K562 (cell line): Measurements from ENCODE around the gene CSNK1G2. TPM values are rescaled to one million over a fixed set of nuclear protein-coding genes. Genes with fewer than 3 reads are reported as not detected.

Experiments
- CBX1 ChIP-seq: sonication (generic); IDR thresholded peaks from 2 replicates; pipeline ENCODE4 v1.6.1; 2016; ENCODE audit warnings: antibody characterized with exemption, low read depth, mild to moderate bottlenecking
- CHCHD3 ChIP-seq: fragments of 250-450 bp; sonication (Bioruptor Pico); IDR thresholded peaks from 2 replicates; pipeline ENCODE4 v2.1.2; 2022; ENCODE audit warnings: mild to moderate bottlenecking
- ETV1 ChIP-seq: fragments of 450-650 bp; conservative IDR thresholded peaks from 2 replicates; pipeline ENCODE4 v1.6.1; 2016; ENCODE audit warnings: missing genetic modification characterization, control low read depth, low read depth, missing compliant biosample characterization
- GATA2 ChIP-seq: sonication (generic); formaldehyde crosslinking; IDR thresholded peaks from 2 replicates; pipeline ENCODE4 v1.4.0; 2020; ENCODE audit warnings: mild to moderate bottlenecking, missing genetic modification reagents
- SMARCC2 ChIP-seq: fragments of 450-650 bp; IDR thresholded peaks from 2 replicates; pipeline ENCODE4 v1.6.1; 2017; ENCODE audit warnings: antibody characterized with exemption, moderate library complexity, mild to moderate bottlenecking, low read depth
- U2AF1 ChIP-seq: fragments of 200-400 bp; formaldehyde crosslinking; optimal IDR thresholded peaks from 2 replicates; pipeline ENCODE3; 2017; ENCODE audit warnings: mild to moderate bottlenecking, low read depth, low read length, moderate library complexity
- ZNF23 ChIP-seq: fragments of 250-450 bp; sonication (Bioruptor Pico); IDR thresholded peaks from 2 replicates; pipeline ENCODE4 v1.4.0; 2020; ENCODE audit warnings: mild to moderate bottlenecking
- ZNF57 ChIP-seq: fragments of 450-650 bp; formaldehyde crosslinking; IDR thresholded peaks from 2 replicates; pipeline ENCODE4 v1.4.0; 2020; ENCODE audit warnings: mild to moderate bottlenecking, moderate library complexity
- polyA plus RNA-seq, 8 experiments: library from polyadenylated mRNA; depleted of rRNA in 4 of 8; stranded (reverse) in 5 of 8; unstranded in 3 of 8; fragments of >200 nt; fragmentation: Nextera tagmentation in 2 of 8; fragmentation: Illumina TruSeq in 1 of 8; extraction: Ambion mirVana in 2 of 8; extraction: Trizol in 1 of 8; gene quantifications; 2 replicates each; pipeline versions ENCODE4 v1.2.1 to v1.2.3, GENCODE V29; 2011 to 2014; ENCODE audit warnings: inconsistent platforms in 1 of 8, missing spikeins in 1 of 8
- total RNA-seq, 7 experiments: library from RNA; depleted of rRNA in 6 of 7; stranded (reverse); fragments of >200 nt in 6 of 7; fragmentation: Illumina TruSeq in 2 of 7; extraction: Trizol in 2 of 7; gene quantifications; 2 replicates each; pipeline versions ENCODE4 v1.2.1 to v1.2.3, GENCODE V29; 2011 to 2021; ENCODE audit warnings: low replicate concordance in 1 of 7
- TF ChIP-seq, protein P1 (sequence below), 2 experiments: IDR thresholded peaks; 2 replicates each; pipeline ENCODE4 v1.6.1; 2012; ENCODE audit warnings: improper control_type of control experiment in 2 of 2, low read depth in 2 of 2, low read length in 2 of 2, borderline replicate concordance in 1 of 2
- TF ChIP-seq, protein P2 (sequence below), 3 experiments: fragments of 200-800 bp in 1 of 3; sonication (Bioruptor generic) in 1 of 3; sonication (generic) in 1 of 3; formaldehyde crosslinking in 1 of 3; IDR thresholded peaks; 2 replicates each; pipeline versions ENCODE4 v1.6.1 to v1.8.0; 2016 to 2022; ENCODE audit warnings: mild to moderate bottlenecking in 2 of 3, missing compliant biosample characterization in 2 of 3, missing genetic modification characterization in 2 of 3, missing genetic modification reagents in 1 of 3
- TF ChIP-seq, protein P3 (sequence below): fragments of 450-650 bp; IDR thresholded peaks from 2 replicates; pipeline ENCODE4 v1.7.0; 2016; ENCODE audit warnings: borderline replicate concordance
- TF ChIP-seq, protein P4 (sequence below), 2 experiments: fragments of 450-650 bp; formaldehyde crosslinking in 1 of 2; IDR thresholded peaks; 2 replicates each; pipeline versions ENCODE4 v1.4.0 to v1.6.1; 2014 to 2020; ENCODE audit warnings: mild to moderate bottlenecking in 2 of 2, borderline replicate concordance in 1 of 2, low read depth in 1 of 2

The CSNK1G2 gene
- total and polyA plus RNA-seq, 9 of the 15 experiments (the other 6 are each of a cell fraction or from before 2014, with no cell fraction given), result 0.48 to 119 (median 49.5) TPM

DNA sequence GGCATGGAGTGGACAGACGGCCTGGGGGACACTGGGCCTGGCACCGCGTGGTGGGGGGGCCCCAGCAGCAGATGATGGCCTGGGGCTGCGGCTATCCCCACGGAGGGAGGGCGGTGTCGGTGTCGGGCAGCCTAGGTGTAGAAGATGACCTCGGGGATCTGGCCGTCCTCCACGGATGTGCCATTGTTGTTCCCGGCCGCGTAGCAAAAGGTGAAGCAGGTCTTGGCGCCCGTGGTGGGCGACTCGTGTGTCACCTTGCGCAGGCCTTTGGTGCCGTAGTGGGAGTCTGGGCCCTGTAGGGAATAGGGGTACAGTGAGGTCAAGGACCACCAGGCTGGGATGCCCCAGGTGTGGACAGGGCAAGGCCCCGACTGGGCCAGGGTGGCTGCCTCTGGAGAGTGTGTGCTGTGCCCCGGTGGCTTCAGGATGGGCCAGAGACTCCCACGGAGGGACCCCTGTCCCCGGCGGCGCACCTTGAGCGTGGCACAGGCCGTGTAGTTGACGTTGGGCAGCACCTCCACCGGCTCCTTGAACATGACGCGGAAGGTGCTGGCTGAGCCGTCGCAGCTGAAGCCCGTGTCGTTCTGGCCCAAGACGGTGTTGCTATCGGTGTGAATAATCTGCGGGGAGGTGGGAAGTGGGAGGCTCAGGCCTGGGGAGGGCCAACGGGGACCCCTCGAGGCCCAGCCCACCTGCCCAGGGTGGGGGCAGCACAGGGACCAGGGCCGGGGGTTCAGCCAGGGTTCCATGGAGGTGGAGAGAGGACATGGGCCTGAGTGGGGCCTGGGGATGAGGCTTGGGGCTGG is 45.6 kb downstream of the CSNK1G2 start (continued):
- TF ChIP-seq, protein P1, sequence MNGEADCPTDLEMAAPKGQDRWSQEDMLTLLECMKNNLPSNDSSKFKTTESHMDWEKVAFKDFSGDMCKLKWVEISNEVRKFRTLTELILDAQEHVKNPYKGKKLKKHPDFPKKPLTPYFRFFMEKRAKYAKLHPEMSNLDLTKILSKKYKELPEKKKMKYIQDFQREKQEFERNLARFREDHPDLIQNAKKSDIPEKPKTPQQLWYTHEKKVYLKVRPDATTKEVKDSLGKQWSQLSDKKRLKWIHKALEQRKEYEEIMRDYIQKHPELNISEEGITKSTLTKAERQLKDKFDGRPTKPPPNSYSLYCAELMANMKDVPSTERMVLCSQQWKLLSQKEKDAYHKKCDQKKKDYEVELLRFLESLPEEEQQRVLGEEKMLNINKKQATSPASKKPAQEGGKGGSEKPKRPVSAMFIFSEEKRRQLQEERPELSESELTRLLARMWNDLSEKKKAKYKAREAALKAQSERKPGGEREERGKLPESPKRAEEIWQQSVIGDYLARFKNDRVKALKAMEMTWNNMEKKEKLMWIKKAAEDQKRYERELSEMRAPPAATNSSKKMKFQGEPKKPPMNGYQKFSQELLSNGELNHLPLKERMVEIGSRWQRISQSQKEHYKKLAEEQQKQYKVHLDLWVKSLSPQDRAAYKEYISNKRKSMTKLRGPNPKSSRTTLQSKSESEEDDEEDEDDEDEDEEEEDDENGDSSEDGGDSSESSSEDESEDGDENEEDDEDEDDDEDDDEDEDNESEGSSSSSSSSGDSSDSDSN (IDR thresholded peaks at IDR 0.05; ENCODE audit: borderline replicate concordance in 1 of 2, low read depth in 2 of 2, low read length in 2 of 2), result no peak
- TF ChIP-seq CBX1, result no peak
- no peak for TF ChIP-seq ZNF23
- no peak for TF ChIP-seq ETV1 (tag)
- TF ChIP-seq, protein P2, sequence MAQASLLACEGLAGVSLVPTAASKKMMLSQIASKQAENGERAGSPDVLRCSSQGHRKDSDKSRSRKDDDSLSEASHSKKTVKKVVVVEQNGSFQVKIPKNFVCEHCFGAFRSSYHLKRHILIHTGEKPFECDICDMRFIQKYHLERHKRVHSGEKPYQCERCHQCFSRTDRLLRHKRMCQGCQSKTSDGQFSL (CRISPR knock-in tag; IDR thresholded peaks at IDR 0.05), result peak; percentile 49; the same call in 1 of the 2 replicates
- TF ChIP-seq, protein P2 (tag; IDR thresholded peaks at IDR 0.05), result no peak
- no peak for TF ChIP-seq ZNF57 (CRISPR knock-in tag)
- TF ChIP-seq, protein P3, sequence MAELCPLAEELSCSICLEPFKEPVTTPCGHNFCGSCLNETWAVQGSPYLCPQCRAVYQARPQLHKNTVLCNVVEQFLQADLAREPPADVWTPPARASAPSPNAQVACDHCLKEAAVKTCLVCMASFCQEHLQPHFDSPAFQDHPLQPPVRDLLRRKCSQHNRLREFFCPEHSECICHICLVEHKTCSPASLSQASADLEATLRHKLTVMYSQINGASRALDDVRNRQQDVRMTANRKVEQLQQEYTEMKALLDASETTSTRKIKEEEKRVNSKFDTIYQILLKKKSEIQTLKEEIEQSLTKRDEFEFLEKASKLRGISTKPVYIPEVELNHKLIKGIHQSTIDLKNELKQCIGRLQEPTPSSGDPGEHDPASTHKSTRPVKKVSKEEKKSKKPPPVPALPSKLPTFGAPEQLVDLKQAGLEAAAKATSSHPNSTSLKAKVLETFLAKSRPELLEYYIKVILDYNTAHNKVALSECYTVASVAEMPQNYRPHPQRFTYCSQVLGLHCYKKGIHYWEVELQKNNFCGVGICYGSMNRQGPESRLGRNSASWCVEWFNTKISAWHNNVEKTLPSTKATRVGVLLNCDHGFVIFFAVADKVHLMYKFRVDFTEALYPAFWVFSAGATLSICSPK, result no peak
- no peak for TF ChIP-seq U2AF1
- TF ChIP-seq, protein P4, sequence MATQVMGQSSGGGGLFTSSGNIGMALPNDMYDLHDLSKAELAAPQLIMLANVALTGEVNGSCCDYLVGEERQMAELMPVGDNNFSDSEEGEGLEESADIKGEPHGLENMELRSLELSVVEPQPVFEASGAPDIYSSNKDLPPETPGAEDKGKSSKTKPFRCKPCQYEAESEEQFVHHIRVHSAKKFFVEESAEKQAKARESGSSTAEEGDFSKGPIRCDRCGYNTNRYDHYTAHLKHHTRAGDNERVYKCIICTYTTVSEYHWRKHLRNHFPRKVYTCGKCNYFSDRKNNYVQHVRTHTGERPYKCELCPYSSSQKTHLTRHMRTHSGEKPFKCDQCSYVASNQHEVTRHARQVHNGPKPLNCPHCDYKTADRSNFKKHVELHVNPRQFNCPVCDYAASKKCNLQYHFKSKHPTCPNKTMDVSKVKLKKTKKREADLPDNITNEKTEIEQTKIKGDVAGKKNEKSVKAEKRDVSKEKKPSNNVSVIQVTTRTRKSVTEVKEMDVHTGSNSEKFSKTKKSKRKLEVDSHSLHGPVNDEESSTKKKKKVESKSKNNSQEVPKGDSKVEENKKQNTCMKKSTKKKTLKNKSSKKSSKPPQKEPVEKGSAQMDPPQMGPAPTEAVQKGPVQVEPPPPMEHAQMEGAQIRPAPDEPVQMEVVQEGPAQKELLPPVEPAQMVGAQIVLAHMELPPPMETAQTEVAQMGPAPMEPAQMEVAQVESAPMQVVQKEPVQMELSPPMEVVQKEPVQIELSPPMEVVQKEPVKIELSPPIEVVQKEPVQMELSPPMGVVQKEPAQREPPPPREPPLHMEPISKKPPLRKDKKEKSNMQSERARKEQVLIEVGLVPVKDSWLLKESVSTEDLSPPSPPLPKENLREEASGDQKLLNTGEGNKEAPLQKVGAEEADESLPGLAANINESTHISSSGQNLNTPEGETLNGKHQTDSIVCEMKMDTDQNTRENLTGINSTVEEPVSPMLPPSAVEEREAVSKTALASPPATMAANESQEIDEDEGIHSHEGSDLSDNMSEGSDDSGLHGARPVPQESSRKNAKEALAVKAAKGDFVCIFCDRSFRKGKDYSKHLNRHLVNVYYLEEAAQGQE (IDR thresholded peaks at IDR 0.05; ENCODE audit: borderline replicate concordance), result no peak
- TF ChIP-seq, protein P4 (CRISPR knock-in tag; IDR thresholded peaks at IDR 0.05; ENCODE audit: low read depth), result no peak
- TF ChIP-seq SMARCC2, result no peak
- TF ChIP-seq CHCHD3 (CRISPR knock-in tag), result no peak
- no peak for TF ChIP-seq GATA2 (CRISPR knock-in tag)
